Renal cortex interstitium (tissue), 11 donors: ENCODE measurements around the gene ILDR2. TPM values are rescaled to one million over a fixed set of nuclear protein-coding genes. Genes with fewer than 3 reads are reported as not detected.

Experiments used
- DNase-seq, 11 donors: peaks; one replicate each; pipeline ENCODE4 v3.0.0-alpha.2; 2013; ENCODE audit warnings: low read depth in 9 of 11, low spot score in 4 of 11; ENCODE audit errors: extremely low read depth in 1 of 11
- polyA plus RNA-seq, 3 donors: library from polyadenylated mRNA; unstranded; fragments of 120-200 nt; gene quantifications; one replicate each; pipeline ENCODE4 v1.2.1, GENCODE V29; 2013; ENCODE audit not compliant: insufficient read length in 3 of 3

Gene ILDR2
- polyA plus RNA-seq, 3 donors, result 15.5 to 18.1 (median 16.6) TPM

- no peak for DNase-seq
Measured at GRCh38 chr1:166939741-166940375, 35.5 kb downstream of the ILDR2 start.

DNA sequence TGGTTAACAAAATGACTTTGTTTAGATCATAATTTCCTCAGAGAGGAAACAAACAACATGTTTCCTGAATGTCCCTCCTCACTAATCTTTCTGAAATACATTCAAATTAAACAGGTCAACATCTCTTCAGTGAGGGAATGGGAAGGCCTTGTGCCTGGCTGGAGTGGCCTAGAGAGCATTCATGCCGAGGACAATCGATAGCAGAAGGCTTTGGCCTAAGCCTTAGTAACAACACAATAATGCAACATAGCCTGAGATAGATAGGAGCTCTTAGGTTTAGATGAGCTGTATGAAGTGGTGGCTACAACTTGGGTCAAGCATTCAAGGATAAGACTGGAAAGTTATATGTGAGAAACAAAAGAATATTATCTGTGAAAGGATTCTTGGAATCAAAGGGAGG, 37.4 kb downstream of the ILDR2 start:
- no peak for DNase-seq

DNA sequence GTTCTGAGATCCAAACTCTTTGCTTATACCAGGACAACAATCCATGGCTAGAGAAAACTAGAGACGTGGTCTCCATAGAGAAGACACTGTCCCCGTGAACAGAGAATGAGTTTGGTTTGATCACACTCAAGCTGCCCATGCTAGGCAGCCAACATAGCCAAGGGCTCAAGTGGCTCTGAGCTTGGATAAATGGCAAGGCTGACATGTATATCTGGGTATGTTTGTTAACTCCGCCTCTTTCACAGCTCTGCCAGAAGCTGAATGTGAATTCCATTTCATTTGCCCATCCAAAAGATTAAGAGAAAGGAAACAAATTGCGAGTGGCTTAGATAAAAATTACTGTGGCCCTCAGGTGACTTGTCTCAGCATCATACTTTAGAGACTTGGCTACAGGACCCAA, 38.0 kb downstream of the ILDR2 start:
- no peak for DNase-seq

DNA sequence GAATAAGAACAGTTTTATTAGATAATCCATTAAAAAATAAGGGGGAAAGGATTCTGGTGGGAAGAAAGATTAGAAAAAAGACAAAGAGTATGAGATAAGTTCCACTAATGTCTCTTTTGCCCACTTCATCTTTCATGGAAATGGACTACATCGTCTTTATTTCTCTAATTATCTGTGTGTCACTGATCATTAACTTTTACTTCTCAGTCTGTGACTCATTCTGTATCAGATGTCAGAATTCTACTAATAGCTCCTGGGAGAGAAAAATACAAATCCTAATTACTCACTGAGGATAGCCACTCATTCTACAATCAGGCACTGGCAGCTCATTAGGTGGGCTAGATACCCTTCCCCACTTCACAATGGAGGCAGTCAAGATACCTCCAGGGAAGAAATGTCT, 41.7 kb downstream of the ILDR2 start:
- DNase-seq, result no peak

DNA sequence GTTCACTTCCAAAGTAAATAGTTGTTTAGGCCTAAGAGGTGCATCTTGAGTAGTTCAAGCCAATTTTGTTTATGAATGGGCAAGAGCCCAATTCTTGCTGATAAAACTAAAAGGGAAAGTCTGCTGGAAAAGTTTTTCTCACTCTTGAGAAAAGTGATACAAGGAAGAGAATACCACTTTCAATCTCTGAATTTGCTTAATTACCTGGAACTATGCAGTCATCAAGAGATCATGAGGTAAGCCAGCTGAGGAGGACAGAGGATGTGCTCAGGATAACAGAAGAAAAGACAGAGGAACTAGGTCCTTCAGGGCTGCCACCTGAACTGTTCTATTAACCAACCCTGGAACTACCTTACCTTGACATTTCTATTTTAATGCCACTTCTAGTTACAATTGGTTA, 42.2 kb downstream of the ILDR2 start:
- DNase-seq, result no peak

DNA sequence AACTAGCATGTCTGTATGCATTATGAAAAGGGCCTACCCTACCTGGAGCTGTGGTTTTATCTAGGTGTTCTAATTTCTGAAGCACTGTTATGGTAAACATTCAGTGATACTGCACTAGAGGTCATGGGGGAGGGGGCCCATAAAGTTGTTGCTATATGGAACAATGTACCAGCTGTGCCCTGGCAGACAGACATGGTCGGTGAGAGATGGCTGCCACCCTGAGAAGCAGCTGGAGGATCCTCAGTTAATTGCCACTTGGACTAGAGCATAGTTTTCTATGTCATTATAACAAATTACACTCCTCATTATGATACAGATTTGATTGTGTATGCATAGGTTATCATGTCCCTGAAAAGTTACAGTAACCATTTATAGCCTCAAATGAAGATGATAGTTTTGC, 45.4 kb downstream of the ILDR2 start:
- DNase-seq, result no peak

- DNase-seq, result no peak
Measured at GRCh38 chr1:166927701-166928100, 47.6 kb downstream of the ILDR2 start.

GRCh38 chr1:166925810-166926478, 49.4 kb downstream of the ILDR2 start:
- peak in 2 of 11 donors; percentile 52 for DNase-seq

GRCh38 chr1:166924823-166925541, 50.4 kb downstream of the ILDR2 start:
- DNase-seq, result no peak

DNA sequence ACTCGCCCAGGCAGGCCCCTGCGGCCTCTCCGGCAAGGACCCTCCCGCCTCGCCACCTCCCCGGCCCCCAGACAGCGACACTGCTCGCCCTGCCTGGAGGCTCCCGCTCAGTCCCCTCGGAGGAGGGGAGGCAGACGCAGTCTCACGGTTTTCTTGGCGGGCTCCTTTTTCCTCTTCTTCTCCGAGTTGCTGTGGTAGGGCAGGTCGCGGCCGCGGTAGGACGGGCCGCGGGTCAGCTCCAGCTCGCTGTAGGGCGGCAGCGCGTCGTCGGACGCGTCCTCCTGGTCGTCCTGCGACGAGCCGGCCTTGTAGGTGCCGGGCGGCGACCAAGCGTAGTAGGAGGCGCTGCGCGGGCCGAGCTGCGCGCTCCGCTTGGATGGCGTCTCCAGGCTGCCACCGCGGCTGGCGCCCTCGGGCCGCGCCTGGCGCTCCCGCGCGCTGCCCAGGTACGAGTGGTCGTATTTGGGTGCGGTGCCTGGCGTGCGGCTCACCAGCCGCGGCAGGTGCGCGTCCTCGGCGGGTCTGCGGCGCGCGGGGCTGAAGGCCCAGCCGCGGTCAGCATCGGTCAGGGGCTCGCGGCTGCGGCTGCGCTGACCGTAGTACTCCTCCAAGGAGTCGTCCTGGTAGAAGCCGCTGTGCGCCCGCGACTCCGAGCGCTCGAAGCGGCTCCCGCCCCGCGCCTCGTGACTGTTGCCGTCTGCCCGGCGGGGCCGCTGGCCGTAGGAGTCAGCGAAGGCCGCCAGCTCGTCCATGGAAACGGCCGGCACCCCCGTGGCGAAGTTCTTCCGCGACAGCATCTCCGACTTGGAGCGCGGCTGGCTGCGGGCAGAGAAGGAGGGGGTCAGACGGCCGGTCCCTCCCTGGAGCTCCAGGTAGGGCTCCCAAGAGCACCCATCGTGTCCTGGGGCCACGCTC, 54.5 kb downstream of the ILDR2 start:
- no peak for DNase-seq

DNA sequence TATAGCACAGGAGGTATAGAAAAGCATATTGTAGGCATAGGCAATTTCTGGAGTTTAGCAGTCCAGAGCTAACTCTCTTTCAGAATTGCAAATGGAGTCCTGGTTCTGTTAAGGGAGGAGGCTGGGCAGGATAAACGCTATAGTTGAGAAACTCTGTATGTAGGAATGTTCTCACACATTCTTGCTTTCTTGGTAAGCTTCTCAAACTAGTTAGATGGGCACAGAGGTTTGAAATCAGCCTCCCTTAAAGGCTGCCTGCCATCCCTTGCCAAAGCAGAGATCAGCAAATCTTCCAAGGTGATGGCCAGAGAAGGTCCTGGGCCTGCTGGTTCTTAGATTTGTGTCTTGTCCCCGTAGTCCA, 56.4 kb downstream of the ILDR2 start:
- no peak for DNase-seq

- DNase-seq, result no peak
Measured at GRCh38 chr1:166918088-166918955, 57.0 kb downstream of the ILDR2 start.

DNA sequence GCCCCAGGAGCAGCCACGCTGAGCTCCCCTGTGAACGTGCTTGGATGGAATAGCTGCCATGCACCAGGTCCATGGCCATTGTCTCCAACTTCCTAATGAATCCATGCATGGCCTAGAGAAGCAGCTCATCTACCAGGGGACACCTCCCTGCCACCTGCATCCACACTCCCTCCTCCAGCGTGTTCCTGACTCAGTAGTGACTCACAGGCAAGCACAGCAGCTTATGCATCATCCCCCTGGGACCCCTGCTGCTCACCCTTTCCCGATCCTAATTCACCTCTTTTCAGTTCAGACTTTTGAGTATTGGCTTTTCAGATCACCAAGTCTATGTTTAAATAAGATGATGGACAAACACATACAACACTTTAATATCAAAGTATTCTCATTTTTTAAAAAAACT, 59.4 kb downstream of the ILDR2 start:
- DNase-seq, result no peak

DNA sequence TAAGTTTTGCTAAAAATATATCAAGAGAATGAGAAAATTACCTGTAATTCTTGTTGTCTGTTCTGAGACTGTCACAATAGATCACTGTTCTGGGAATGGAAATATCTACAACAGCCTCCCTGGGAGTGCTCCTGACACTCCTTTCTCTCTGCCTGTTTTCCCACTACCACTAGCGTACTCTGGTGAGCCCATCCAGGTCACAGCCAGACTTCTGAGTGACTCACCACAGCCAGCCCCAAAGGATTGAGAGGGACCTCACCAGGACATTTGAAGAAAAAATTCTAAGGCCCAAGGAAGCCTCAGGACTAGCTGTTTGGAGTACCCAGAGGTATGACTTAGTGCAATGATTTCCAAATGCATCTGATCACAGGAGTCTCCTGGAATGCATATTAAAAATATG, 60.3 kb downstream of the ILDR2 start:
- no peak for DNase-seq

DNA sequence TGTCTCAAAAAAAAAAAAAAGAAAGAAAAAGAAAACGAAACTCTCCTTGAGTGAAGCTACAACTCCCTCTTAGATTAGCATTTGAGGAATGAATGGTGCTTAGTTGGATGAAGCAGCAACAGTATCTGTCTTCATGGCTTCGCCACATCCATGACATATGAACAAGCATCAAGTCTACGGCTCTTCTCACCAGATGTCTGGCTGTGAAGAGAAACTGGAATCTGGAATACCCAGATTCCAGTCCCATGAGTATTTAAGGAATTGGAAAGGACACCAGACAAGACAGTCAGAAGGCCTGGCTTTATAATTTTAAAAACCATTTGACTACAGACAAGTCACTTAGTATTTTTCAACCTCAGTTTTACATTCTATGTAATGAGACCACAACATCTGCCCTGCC, 61.2 kb downstream of the ILDR2 start:
- DNase-seq, result no peak

- DNase-seq, result no peak
Measured at GRCh38 chr1:166911624-166912023, 63.7 kb downstream of the ILDR2 start.

GRCh38 chr1:166910396-166910994, 64.8 kb downstream of the ILDR2 start:
- peak in 10 of 11 donors; percentile 63 to 82 (median 73) for DNase-seq

DNA sequence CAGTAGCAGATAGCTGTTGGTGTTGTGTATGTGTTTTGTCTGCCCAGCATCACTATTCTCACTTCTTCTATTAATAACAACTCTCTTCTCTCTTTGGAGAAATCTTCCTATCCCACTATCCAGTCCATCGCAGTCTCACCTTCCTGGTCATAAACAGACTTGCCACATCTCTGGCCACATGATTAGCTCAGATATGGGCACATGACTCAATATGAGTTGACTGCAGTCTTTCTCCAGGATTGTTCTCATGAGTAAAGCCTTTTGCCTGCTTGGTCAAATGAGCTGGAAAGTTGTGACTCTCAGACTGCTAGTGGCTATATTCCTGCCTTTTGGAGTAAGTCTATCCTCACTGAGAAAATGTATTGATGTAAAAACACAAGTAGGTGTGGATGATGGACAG, 66.4 kb downstream of the ILDR2 start:
- no peak for DNase-seq
